HEK293T (cell line): ENCODE data around the gene ADPRM.

Experiments
- CTCF ChIA-PET: fragments of 350-600 bp; formaldehyde crosslinking; extraction: SDS; loops from one replicate; lab custom pipeline; 2021; ENCODE audit warnings: antibody characterized with exemption, inconsistent platforms; lab: Yijun Ruan, JAX
- POLR2A ChIA-PET: fragments of 350-600 bp; formaldehyde crosslinking; extraction: SDS; loops from one replicate; lab custom pipeline; 2020; ENCODE audit warnings: antibody characterized with exemption, inconsistent platforms; lab: Yijun Ruan, JAX
- DNase-seq: peaks from one replicate; pipeline ENCODE4 v3.0.0; 2012; ENCODE audit warnings: mixed read lengths; ENCODE audit errors: extremely low spot score
- ARNT ChIP-seq: fragments of 450-650 bp; IDR thresholded peaks from 2 replicates; pipeline ENCODE4 v1.6.1; 2017; ENCODE audit warnings: mild to moderate bottlenecking
- BHLHE40 ChIP-seq: fragments of 450-650 bp; IDR thresholded peaks from 2 replicates; pipeline ENCODE4 v1.6.1; 2016; ENCODE audit warnings: mild to moderate bottlenecking, moderate library complexity, borderline replicate concordance
- CTBP1 ChIP-seq: fragments of 450-650 bp; IDR thresholded peaks from 2 replicates; pipeline ENCODE4 v1.6.1; 2016; ENCODE audit warnings: borderline replicate concordance
- ELF4 ChIP-seq: fragments of 450-650 bp; IDR thresholded peaks from 2 replicates; pipeline ENCODE4 v1.6.1; 2017; ENCODE audit warnings: antibody characterized with exemption
- FOXA1 ChIP-seq: fragments of 450-650 bp; IDR thresholded peaks from 2 replicates; pipeline ENCODE4 v1.6.1; 2016; ENCODE audit warnings: mild to moderate bottlenecking
- FOXK2 ChIP-seq: fragments of 450-650 bp; IDR thresholded peaks from 2 replicates; pipeline ENCODE4 v1.6.1; 2016; ENCODE audit warnings: mild to moderate bottlenecking
- FOXM1 ChIP-seq: fragments of 450-650 bp; IDR thresholded peaks from 2 replicates; pipeline ENCODE4 v1.6.1; 2017; ENCODE audit warnings: mild to moderate bottlenecking, borderline replicate concordance
- L3MBTL2 ChIP-seq: fragments of 450-650 bp; conservative IDR thresholded peaks from 2 replicates; pipeline ENCODE4 v1.6.1; 2016; ENCODE audit warnings: mild to moderate bottlenecking
- LEF1 ChIP-seq: fragments of 450-650 bp; IDR thresholded peaks from 2 replicates; pipeline ENCODE4 v1.6.1; 2017; ENCODE audit warnings: mild to moderate bottlenecking, borderline replicate concordance
- NFRKB ChIP-seq: fragments of 450-650 bp; IDR thresholded peaks from 2 replicates; pipeline ENCODE4 v1.6.1; 2016; ENCODE audit warnings: mild to moderate bottlenecking, moderate library complexity
- SP1 ChIP-seq: fragments of 450-650 bp; IDR thresholded peaks from 2 replicates; pipeline ENCODE4 v1.6.1; 2017
- SUZ12 ChIP-seq: fragments of 450-650 bp; IDR thresholded peaks from 2 replicates; pipeline ENCODE4 v1.6.1; 2016; ENCODE audit warnings: mild to moderate bottlenecking
- TARDBP ChIP-seq: fragments of 450-650 bp; IDR thresholded peaks from 2 replicates; pipeline ENCODE4 v1.6.1; 2016
- ZNF384 ChIP-seq: fragments of 450-650 bp; IDR thresholded peaks from 2 replicates; pipeline ENCODE4 v1.6.1; 2016
- TF ChIP-seq, protein P1 (sequence below): fragments of 450-650 bp; IDR thresholded peaks from 2 replicates; pipeline ENCODE4 v1.6.1; 2016

The ADPRM gene

DNA sequence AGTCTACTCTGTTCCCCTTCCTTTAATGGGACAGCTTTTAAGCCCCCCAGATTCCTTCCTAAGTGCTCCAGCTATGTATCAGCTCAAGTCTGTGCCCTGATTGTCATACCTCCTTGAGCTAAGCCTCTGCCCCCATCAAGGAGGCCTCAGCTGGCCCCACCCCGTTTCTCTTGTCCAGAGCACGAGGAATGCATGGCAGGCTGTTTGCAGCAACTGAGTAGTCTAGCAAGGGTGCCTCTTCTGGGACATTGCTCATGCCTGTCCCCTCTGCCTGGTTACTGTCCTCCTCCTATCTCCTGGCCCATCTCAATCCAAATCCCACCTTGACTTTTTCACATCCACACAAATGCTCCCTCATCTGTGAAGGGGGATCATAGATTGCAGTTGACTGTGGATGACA lies 60.3 kb downstream of the ADPRM start:
- CTCF ChIA-PET = no interaction called here
- DNase-seq = no peak
- TF ChIP-seq ELF4 (no peak), ZNF384 (no peak), TARDBP (no peak), SP1 (no peak), FOXA1 (no peak), ARNT (no peak), SUZ12 (no peak), LEF1 (no peak), FOXK2 (no peak), BHLHE40 (no peak), FOXM1 (no peak), NFRKB (no peak), L3MBTL2 (no peak)
- TF ChIP-seq, protein P1, sequence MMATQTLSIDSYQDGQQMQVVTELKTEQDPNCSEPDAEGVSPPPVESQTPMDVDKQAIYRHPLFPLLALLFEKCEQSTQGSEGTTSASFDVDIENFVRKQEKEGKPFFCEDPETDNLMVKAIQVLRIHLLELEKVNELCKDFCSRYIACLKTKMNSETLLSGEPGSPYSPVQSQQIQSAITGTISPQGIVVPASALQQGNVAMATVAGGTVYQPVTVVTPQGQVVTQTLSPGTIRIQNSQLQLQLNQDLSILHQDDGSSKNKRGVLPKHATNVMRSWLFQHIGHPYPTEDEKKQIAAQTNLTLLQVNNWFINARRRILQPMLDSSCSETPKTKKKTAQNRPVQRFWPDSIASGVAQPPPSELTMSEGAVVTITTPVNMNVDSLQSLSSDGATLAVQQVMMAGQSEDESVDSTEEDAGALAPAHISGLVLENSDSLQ = no peak
- POLR2A ChIA-PET = no interaction called here

DNA sequence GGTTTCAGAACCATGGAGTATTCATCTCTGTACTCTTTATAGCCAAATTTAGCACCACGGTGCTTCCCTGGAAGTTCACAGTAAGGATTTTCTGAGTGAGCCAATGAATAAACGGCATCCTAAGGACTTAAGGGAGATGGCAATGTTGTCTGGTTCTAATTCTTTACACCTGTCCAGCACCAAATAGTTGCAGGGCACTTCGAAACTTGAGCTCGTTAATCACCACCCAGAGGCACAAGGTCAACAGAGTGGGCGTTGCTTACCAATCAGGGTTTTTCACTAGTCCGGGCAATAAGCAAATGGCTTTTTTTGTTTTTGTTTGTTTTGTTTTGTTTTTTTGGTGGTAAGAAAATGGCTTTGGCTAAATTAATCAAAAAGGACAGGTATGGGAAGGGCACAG lies 60.7 kb downstream of the ADPRM start:
- CTCF ChIA-PET = no interaction called here
- no peak for TF ChIP-seq LEF1
- no peak for TF ChIP-seq SP1
- TF ChIP-seq, protein P1 = no peak
- no peak for TF ChIP-seq SUZ12
- no peak for TF ChIP-seq TARDBP
- no peak for TF ChIP-seq CTBP1
- TF ChIP-seq BHLHE40 = no peak
- no peak for TF ChIP-seq FOXA1
- TF ChIP-seq L3MBTL2 = no peak
- TF ChIP-seq ZNF384 = no peak
- no peak for TF ChIP-seq ARNT
- DNase-seq = no peak
- POLR2A ChIA-PET = no interaction called here
